Activated CD4-positive, alpha-beta T cell treated with anti-CD3 and anti-CD28 coated beads for 24 hours (primary cell): Measurements from ENCODE around the gene NPIPA1.
"Not testable (repeated sequence)": the region's sequence is repeated elsewhere in the genome, so short reads cannot be mapped to it uniquely, and the experiment has no call there.

Experiments used
- DNase-seq, 2 donors: peaks; one replicate each; pipeline ENCODE4 v3.0.0-alpha.2; 2020; ENCODE audit warnings: low read depth in 2 of 2

Gene NPIPA1

DNA sequence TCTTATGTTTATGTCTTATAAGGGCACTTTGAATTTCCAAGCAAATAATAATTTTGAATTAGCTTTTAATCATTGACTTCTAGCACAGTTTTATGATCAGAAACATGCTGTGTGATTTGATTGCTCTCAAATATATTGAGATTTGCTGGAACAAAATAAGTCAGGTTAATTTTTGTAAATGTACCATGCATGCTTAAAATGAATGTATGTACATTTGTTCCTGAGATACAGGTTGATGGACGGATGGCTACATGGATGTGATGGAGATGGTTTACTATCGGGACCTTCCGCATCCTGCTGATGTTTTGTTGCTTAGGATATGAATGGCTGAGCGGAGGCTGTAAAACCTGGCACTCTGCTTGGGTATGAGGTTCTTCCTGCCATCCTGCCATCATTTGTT lies at the start of gene NPIPA1:
Gene NPIPA1 (plus strand): TSS at position 301 of the 400 bp plus-strand sequence. CDS start 0 bp downstream, at position 301.
- not testable (repeated sequence) for DNase-seq

DNA sequence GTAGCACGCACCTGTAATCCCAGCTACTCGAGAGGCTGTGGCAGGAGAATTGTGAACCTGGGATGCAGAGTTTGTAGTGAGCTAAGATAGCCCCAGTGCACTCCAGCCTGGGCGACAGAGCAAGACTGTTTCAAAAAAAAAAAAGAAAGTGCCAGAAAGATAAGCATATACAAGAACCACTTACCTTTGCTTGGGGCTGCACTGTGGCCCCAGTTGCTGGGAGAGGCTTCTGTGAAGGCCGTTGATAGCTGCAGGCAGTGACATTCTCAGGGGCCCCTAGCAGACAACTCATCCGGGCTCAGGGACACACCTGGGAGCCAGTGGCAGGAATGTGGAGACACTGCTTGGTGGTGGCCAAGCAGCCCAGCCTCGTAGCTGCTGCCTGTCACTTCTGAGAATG lies 45.1 kb upstream of the NPIPA1 start:
- DNase-seq = not testable (repeated sequence)

DNA sequence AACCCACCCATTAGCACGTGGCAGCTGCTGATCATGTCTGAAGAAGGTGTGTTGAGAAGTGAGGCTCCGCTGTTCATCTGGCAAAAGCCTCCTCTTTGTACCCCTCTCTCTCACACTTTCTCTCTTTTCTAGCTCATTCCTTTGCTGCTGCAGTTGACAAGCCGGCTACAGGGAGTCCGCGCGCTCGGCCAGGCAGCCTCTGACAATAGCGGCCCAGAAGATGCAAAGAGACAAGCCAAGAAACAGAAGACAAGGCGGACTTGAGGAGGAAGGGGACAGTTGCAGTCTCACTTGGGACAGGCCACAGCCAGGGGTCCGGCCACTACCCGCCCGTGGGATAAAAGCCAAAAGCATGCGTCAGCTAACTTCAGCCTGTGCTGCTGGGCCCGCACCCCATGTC lies 41.9 kb upstream of the NPIPA1 start:
- DNase-seq = not testable (repeated sequence)

DNA sequence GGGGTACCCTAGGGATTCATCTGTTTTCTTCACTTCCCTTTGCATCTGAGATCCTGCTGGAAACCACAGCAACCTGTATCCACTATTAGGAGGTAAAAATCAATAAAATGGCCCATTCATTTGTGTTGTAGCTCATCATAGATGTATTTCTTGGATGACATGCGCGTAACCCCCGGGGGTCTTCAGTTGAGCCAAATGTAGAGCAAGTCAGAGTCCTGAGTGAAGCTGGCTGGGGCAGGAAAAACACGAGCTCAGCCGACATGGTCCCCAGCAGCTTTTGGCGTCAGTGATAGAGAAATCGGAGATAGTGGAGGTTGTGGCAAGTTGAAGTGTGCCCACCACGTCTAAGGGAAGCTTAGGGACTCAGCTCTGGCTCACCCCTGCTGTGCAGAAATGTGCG lies 41.2 kb upstream of the NPIPA1 start:
- DNase-seq = not testable (repeated sequence)

DNA sequence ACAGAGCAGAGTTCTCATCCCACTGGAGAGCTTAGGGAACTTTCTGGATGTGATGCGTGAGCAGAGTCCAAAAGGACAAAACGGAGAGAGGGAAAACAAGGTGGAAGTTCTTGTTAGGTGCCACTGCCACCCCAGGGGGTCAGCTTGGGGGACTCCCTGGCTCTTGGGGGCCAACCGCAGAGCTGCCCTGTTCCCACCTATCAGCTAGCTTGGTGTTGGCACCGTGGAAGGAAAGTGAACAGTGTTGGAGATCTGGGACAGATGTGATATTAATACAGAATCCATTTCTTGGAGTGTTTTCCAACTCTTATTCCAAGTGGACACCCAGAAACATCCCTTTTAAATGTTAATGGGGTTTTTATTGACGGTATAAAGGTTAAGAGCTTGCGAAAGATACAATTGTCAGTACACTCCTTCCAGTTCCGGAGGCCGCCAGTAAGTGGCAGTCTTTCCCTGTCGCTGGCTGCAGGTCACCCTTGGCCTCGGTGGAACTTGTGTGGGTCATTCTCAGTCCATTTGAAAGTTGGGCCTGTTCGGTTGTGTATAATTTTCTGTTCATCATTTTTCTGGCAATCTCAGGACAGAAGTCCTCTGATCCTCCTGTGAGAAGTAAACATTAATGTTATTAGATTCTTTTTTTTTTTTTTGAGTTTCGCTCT lies 40.1 kb upstream of the NPIPA1 start:
- DNase-seq = not testable (repeated sequence)

DNA sequence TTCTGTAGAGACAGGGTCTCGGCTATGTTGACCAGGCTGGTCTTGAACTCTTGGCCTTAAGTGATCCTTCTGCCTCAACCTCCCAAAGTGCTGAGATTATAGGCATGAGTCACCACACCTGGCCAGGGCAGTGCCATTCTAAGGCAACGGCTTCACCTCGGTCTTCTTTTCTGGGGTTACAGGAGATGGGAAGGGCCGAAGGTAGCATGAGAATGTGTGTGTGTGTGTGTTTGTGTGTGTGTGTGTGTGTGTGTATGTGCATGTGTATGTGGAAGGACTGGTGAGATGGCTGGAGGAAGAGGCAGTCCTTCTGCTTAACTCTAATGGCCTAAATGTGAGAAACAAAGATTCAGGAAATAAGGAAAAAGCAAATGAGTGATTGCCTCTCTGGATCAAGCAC lies 39.1 kb upstream of the NPIPA1 start:
- not testable (repeated sequence) for DNase-seq

DNA sequence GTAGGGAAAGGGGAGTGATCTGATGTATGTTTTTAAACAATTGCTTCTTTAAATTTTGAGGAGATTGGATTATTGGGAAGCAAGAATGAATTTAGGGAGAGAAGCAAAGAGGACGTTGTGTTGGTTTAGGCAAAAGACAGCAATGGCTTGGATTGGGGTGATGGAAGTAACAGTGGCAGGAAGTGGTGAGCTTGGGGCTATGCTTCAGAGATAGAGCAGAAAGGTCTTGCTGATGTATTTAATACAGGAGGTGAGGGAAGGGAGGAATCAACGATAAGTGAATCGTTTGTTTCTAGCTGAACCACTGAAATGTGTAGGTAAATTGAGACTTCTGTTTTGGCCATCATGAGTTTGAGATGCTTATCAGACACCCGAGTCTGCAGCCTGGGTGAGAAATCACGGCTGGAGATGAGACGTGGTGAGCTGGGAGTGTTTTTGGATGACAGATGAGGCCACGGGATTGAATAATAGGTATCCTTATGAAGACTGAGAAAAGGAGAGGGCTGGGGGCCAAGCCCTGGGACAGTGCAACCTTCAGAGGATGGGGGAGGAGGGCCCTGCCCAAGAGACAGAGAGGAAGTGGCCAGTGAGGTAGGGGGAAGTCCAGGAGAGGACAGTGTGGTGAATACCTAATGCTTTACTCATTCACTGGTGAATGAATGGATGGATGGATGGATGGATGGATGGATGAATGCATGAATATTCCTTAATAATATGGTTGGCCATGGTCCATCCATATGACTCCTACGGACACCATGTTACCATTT lies 33.9 kb upstream of the NPIPA1 start:
- DNase-seq = not testable (repeated sequence)

DNA sequence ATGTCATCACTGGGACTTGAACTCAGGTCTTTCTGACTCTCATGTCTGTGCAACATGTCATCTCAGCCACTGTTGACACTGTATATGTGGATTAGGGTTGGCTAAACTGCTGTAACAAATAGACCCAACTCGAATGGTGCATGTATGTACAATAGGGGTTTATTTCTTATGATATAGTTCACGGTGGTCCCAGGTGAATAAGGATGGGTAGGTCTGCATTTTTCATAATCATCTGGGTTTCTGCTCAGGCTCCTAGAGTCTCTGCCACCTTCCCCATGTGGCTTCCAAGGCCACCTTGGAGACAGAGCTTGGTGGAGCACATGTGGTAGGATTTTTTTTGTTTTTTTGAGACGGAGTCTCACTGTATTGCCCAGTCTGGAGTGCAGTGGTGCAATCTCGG lies 27.5 kb upstream of the NPIPA1 start:
- not testable (repeated sequence) for DNase-seq

DNA sequence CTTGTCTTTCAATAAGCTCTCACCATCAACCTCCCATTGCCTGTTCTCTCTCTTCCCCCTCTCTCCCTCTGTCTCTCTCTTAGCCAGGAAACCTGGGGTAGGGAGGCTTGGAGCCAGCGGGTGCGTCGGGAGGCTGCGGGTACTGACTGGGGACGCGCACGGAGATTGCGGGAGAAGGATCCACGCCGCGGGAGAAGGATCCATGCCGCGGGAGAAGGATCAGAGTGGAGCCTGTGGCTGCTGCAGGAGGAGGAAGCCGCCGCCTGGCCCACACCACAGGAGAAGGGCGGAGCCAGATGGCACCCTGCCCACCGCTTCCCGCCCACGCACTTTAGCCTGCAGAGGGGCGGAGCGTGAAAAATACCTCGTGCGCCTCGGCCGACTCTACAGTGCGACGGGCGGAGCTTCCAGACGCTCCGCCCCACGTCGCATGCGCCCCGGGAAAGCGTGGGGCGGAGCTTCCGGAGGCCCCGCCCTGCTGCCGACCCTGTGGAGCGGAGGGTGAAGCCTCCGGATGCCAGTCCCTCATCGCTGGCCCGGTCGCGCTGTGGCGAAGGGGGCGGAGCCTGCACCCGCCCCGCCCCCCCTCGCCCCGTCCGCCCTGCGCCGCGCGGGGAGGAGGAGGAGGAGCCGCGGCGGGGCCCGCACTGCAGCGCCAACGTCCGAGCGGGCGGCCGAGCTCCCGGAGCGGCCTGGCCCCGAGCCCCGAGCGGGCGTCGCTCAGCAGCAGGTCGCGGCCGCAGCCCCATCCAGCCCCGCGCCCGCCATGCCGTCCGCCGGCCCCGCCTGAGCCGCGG lies 26.2 kb upstream of the NPIPA1 start:
- not testable (repeated sequence) for DNase-seq

DNA sequence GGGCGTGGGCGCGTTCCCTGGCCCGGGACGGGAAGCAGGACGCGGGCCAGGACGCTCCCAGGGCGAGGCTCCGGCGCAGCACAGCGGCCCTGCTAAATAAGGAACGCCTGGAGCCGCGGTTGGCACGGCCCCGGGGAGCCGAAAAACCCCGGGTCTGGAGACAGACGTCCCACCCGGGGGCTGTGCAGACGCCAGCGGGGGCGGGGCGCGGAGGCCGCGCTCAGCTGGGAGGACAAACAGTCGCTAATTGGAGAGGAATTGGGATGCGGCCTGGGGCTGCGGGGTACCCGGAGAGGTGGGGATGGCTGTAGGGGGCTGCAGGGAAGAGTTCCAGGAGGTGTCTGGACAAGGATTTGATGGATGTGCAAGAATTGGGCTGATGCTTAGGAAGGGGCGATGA lies 25.3 kb upstream of the NPIPA1 start:
- peak; percentile 11 to 25 for DNase-seq

DNA sequence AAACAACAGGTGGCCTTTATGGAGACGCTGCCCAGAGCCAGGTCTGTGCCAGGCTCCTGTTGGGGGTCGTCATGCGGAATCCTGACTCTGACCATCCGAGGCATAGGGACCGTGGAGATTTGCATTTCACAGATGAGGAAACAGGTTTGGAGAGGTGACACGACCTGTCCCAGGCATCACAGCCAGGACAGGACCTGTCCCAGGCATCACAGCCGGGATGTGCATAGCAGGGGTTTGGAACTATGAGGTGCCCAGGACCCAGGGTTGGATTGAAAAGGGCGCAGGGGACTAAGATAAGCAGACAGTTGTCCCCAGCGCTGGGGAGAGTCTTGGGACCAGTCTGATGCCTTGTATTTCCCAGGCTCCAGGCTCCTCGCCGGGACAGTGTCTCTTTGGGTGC lies 24.7 kb upstream of the NPIPA1 start:
- not testable (repeated sequence) for DNase-seq

DNA sequence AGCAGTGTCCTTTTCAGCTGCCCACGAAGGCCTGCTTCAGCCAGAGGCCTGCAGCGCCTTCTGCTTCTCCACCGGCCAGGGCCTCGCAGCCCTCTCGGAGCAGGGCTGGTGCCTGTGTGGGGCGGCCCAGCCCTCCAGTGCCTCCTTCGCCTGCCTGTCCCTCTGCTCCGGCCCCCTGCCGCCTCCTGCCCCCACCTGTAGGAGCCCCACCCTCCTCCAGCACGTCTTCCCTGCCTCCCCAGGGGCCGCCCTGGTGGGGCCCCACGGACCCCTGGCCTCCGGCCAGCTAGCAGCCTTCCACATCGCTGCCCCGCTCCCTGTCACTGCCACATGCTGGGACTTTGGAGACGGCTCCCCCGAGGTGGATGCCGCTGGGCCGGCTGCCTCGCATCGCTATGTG lies 18.7 kb upstream of the NPIPA1 start:
- DNase-seq = not testable (repeated sequence)

DNA sequence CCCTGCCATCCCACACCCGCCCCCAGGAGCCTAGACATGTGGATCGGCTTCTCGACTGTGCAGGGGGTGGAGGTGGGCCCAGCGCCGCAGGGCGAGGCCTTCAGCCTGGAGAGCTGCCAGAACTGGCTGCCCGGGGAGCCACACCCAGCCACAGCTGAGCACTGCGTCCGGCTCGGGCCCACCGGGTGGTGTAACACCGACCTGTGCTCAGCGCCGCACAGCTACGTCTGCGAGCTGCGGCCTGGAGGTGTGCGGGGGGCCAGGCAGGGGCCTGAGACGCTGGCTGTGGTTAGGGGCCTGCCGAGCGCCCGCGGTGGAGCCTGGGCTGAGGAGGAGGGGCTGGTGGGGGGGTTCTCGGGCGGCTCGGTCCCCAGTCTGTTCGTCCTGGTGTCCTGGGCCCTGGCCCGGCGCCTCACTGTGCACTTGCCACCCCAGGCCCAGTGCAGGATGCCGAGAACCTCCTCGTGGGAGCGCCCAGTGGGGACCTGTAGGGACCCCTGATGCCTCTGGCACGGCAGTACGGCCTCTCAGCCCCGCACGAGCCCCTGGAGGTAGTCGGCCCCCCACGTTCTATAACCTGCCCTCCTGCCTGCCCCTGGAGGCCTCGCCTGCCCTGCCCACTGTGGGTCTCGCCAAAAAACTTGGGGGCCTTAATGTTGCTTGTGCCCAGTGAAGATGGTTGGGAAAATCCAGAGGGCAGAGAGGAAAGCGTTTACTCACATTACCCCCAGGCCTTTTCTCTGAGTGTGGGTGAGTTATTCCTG lies 17.2 kb upstream of the NPIPA1 start:
- DNase-seq = not testable (repeated sequence)

DNA sequence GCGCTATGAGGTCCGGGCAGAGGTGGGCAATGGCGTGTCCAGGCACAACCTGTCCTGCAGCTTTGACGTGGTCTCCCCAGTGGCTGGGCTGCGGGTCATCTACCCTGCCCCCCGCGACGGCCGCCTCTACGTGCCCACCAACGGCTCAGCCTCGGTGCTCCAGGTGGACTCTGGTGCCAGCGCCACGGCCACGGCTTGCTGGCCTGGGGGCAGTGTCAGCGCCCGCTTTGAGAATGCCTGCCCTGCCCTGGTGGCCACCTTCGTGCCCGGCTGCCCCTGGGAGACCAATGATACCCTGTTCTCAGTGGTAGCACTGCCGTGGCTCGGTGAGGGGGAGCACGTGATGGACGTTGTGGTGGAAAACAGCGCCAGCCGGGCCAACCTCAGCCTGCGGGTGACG lies 15.0 kb upstream of the NPIPA1 start:
- DNase-seq = not testable (repeated sequence)

DNA sequence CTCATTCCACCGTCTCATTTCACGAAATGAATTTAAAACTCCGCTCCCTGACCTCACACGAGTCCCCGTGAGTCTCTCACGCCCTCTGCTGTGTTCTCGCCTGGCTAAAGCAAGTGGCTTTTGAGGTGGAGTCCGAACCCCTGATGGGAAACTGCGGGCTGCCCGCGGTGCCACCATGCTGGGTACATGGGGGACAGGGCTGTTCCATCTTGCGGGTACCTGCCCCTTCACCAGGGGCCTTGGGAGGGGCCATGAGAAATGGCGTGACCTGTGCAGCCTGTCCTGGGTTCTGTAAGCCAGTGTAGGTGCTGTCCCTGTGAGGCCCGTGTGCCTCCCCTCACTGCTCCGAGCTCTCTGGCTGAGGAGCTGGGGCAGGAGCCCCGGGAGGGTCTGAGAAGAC lies 14.3 kb upstream of the NPIPA1 start:
- not testable (repeated sequence) for DNase-seq

DNA sequence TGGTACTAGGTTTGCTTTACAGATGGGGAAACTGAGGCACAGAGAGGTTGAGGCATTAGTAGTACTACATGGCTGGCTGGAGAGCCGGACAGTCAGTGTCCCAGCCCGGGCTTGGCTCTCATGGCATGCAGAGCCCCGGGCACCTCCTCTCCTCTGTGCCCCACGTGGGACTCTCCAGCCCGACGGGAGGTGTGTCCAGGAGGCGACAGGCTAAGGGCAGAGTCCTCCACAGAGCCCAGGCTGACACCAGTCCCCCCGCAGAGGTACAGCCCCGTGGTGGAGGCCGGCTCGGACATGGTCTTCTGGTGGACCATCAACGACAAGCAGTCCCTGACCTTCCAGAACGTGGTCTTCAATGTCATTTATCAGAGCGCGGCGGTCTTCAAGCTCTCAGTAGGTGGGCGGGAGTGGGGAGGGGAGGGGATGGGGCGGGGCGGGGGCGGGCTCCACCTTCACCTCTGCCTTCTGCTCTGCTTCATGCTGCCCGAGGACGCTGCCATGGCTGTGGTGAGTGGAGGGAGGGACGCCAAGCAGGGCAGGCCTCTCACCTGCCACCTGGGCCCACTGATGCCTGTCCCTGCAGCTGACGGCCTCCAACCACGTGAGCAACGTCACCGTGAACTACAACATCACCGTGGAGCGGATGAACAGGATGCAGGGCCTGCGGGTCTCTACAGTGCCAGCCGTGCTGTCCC lies 13.7 kb upstream of the NPIPA1 start:
- not testable (repeated sequence) for DNase-seq

DNA sequence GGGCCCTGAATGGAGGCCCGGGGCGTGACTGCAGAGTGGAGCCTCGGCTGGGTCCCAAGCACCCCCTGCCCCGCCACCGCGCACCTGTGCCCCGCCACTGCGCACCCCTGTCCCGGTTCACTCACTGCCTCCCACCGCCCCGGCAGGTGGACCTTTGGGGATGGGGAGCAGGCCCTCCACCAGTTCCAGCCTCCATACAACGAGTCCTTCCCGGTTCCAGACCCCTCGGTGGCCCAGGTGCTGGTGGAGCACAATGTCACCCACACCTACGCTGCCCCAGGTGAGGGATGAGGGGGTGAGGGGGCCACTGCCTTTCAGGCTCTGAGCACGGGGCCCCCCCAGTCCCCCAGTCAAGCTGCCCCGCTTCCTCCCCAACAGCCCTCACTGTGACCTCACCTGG lies 12.9 kb upstream of the NPIPA1 start:
- DNase-seq = not testable (repeated sequence)

DNA sequence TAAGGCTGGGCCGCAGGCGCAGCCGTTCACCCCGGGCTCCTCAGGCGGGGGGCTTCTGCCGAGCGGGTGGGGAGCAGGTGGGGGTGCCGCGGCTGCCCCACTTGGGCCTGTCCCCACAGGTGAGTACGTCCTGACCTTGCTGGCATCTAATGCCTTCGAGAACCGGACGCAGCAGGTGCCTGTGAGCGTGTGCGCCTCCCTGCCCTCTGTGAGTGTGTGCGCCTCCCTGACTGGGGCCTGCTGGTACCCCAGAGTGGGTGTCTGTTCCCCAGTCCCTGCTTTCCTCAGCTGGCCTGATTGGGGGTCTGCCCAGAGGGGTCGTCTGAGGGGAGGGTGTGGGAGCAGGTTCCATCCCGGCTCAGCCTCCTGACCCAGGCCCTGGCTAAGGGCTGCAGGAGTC lies 12.3 kb upstream of the NPIPA1 start:
- not testable (repeated sequence) for DNase-seq

DNA sequence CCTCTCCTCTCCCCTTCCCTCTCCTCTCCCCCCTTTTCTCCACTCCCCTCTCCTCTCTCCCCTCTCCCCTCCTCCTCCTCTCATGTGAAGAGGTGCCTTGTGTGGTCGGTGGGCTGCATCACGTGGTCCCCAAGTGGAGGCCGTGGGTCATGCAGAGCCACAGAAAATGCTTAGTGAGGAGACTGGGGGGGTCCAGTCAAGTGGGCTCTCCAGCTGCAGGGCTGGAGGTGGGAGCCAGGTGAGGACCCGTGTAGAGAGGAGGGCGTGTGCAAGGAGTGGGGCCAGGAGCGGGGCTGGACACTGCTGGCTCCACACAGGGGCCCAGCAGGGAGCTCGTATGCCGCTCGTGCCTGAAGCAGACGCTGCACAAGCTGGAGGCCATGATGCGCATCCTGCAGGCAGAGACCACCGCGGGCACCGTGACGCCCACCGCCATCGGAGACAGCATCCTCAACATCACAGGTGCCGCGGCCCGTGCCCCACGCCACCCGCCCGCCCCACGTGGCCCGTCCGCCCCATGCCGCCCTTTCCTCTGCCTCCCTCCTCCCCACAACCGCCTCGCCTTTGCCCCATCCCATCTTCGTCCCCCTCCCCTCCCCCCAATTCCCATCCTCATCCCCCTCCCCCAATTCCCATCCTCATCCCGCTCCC lies 9.1 kb upstream of the NPIPA1 start:
- DNase-seq = not testable (repeated sequence)

DNA sequence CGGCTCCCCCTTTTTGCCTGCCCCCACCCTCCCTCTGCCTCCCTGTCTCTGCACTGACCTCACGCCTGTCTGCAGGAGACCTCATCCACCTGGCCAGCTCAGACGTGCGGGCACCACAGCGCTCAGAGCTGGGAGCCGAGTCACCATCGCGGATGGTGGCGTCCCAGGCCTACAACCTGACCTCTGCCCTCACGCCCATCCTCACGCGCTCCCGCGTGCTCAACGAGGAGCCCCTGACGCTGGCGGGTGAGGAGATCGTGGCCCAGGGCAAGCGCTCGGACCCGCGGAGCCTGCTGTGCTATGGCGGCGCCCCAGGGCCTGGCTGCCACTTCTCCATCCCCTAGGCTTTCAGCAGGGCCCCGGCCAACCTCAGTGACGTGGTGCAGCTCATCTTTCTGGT lies 8.1 kb upstream of the NPIPA1 start:
- not testable (repeated sequence) for DNase-seq
